ENCODE data around the gene PRUNE2. TPM values are rescaled to one million over a fixed set of nuclear protein-coding genes. Genes with fewer than 3 reads are reported as not detected.

The PRUNE2 gene
- total and polyA plus RNA-seq, 2 of the 8 experiments (the other 6 are each of a cell fraction or from before 2014, with no cell fraction given) = 5.5 to 13.3 TPM

DNA sequence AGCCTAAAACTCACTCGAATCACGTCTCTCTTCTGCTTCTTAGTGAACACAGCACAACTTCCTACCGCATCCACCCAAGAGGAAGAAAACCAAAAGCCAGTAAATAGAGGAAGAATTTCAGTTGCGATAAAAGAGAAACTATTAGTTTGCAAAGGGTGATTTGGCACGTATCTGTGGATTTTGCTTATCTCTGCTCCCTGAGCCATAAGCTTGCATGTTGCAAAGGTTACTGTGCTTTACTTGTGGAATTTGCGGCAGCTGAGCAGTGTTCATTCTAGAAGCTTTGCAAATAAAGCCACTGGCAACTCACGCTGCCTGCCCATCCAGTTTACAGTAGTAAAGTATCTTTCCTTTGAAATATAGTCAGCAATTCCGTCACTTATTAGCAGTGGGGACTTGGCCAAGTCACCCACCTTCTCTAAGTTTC, 290.7 kb downstream of the PRUNE2 start:
- no peak overlapping the region for H3K9ac ChIP-seq (replicated peaks in 1 of 4; ENCODE audit: extremely low read depth in 1 of 4, low read depth in 3 of 4, low read length in 3 of 4)
- H3K18ac ChIP-seq (ENCODE audit: extremely low read depth, low read length) = no peak overlapping the region
- H4K91ac ChIP-seq (replicated peaks; ENCODE audit: insufficient read length, low read length) = no peak overlapping the region
- H4K5ac ChIP-seq (ENCODE audit: insufficient read length, low read depth, low read length) = no peak overlapping the region
- no peak overlapping the region for H2BK15ac ChIP-seq (ENCODE audit: low read length)
- no peak overlapping the region for H3K56ac ChIP-seq (replicated peaks; ENCODE audit: insufficient read length, low read depth, low read length)
- H3K14ac ChIP-seq (ENCODE audit: insufficient read length) = no peak overlapping the region
- H3K9me3 ChIP-seq (ENCODE audit: insufficient read depth in 2 of 2, low read depth in 1 of 2, low read length in 1 of 2) = no peaks in the 10 kb centered on the region
- H3K27ac ChIP-seq (ENCODE audit: low read depth, low read length) = no peak overlapping the region
- H4K20me1 ChIP-seq (replicated peaks in 1 of 2; ENCODE audit: control insufficient read depth in 1 of 2, insufficient read depth in 2 of 2, low read length in 2 of 2) = no peaks in the 10 kb centered on the region
- no peak overlapping the region for H3K4me2 ChIP-seq (ENCODE audit: insufficient read depth in 1 of 2, low read depth in 2 of 2, low read length in 2 of 2)
- H3K23ac ChIP-seq (ENCODE audit: insufficient read length) = no peak overlapping the region
- ChIA-PET CTCF (ENCODE audit: partially characterized antibody) (interaction anchor here (0.6 to 1.2 kb wide), 2 partner anchors 43 to 493 kb away, joined by 3 read pairs; no protein-coding TSS in a partner anchor), POLR2A (ENCODE audit: partially characterized antibody) (no interaction called here)
- no peaks in the 10 kb centered on the region for H3K36me3 ChIP-seq (ENCODE audit: control insufficient read depth in 2 of 4, insufficient read depth in 4 of 4, low read length in 3 of 4)
- H2BK20ac ChIP-seq (ENCODE audit: low read length) = no peak overlapping the region
- no peak overlapping the region for H3K4ac ChIP-seq (replicated peaks; ENCODE audit: insufficient read length, low read depth, low read length)
- H3K4me3 ChIP-seq (ENCODE audit: extremely low read depth in 1 of 4, insufficient read depth in 2 of 4, low read depth in 3 of 4, low read length in 4 of 4) = no peak overlapping the region
- no peak overlapping the region for H2BK12ac ChIP-seq (ENCODE audit: low read depth, low read length)
- H4K8ac ChIP-seq (ENCODE audit: extremely low read depth, insufficient read depth, low read length) = no peak overlapping the region
- H2BK120ac ChIP-seq (replicated peaks; ENCODE audit: low read depth, low read length) = no peak overlapping the region
- DNase-seq (ENCODE audit: low read depth in 1 of 2, low spot score in 2 of 2) (no peak), FAIRE-seq (no peak)
- no peaks in the 10 kb centered on the region for H3K79me1 ChIP-seq (ENCODE audit: low read depth, low read length)
- H3K79me2 ChIP-seq (ENCODE audit: control insufficient read depth in 1 of 2, insufficient read depth in 2 of 2, low read length in 2 of 2) = no peaks in the 10 kb centered on the region
- no peak overlapping the region for H2AFZ ChIP-seq (ENCODE audit: low read length)
- H2AK5ac ChIP-seq (ENCODE audit: low read depth, low read length) = no peak overlapping the region
- H3K4me1 ChIP-seq (replicated peaks in 1 of 4; ENCODE audit: control insufficient read depth in 3 of 4, insufficient read depth in 4 of 4, low read length in 3 of 4) = no peaks in the 10 kb centered on the region
- WGBS, 2 experiments (ENCODE audit: extremely low coverage in 1 of 2, insufficient coverage in 1 of 2, insufficient read length in 1 of 2, insufficient replicate concordance in 2 of 2, low coverage in 1 of 2, low lambda C conversion rate in 2 of 2, missing lambda C conversion rate in 1 of 2) = 84% methylated on average over 8 of the region's 8 CpGs; no CpG with 5 or more reads in 1 of the 2 experiments
- H2BK5ac ChIP-seq (ENCODE audit: low read depth, low read length) = no peak overlapping the region
- no peaks in the 10 kb centered on the region for H3K23me2 ChIP-seq (ENCODE audit: low read depth, low read length)
- H3K27me3 ChIP-seq (replicated peaks in 1 of 4; ENCODE audit: control insufficient read depth in 3 of 4, extremely low read depth in 1 of 4, insufficient read depth in 3 of 4, low read length in 3 of 4) = no peaks in the 10 kb centered on the region
- TF ChIP-seq, protein P1, sequence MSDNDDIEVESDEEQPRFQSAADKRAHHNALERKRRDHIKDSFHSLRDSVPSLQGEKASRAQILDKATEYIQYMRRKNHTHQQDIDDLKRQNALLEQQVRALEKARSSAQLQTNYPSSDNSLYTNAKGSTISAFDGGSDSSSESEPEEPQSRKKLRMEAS (IDR thresholded peaks at IDR 0.05) = no peak
- TF ChIP-seq ASH2L (IDR thresholded peaks at IDR 0.05; ENCODE audit: low read length) (no peak), KDM4A (IDR thresholded peaks at IDR 0.05; ENCODE audit: low read depth, low read length, severe bottlenecking) (no peak), TAF1 (IDR thresholded peaks at IDR 0.05; ENCODE audit: low read depth, low read length) (no peak), SP2 (IDR thresholded peaks at IDR 0.05; ENCODE audit: low read length) (no peak), EZH2 (IDR thresholded peaks at IDR 0.05; ENCODE audit: low read depth, low read length, severe bottlenecking) (no peak), KDM5A (IDR thresholded peaks at IDR 0.05; ENCODE audit: low read length) (no peak), CREB1 (IDR thresholded peaks at IDR 0.05) (no peak), HDAC6 (IDR thresholded peaks at IDR 0.05; ENCODE audit: low read depth, low read length) (no peak), CBX5 (IDR thresholded peaks at IDR 0.05; ENCODE audit: low read depth, low read length) (no peak), SAP30 (IDR thresholded peaks at IDR 0.05; ENCODE audit: insufficient read depth, insufficient replicate concordance, low read length) (no peak), BRCA1 (IDR thresholded peaks at IDR 0.05; ENCODE audit: low read depth, low read length) (no peak)
- TF ChIP-seq, protein P2, sequence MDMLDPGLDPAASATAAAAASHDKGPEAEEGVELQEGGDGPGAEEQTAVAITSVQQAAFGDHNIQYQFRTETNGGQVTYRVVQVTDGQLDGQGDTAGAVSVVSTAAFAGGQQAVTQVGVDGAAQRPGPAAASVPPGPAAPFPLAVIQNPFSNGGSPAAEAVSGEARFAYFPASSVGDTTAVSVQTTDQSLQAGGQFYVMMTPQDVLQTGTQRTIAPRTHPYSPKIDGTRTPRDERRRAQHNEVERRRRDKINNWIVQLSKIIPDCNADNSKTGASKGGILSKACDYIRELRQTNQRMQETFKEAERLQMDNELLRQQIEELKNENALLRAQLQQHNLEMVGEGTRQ (IDR thresholded peaks at IDR 0.05; ENCODE audit: low read length) = no peak

All from H1 (cell line).